ENCODE measurements around the gene SETD7.

Gene SETD7

DNA sequence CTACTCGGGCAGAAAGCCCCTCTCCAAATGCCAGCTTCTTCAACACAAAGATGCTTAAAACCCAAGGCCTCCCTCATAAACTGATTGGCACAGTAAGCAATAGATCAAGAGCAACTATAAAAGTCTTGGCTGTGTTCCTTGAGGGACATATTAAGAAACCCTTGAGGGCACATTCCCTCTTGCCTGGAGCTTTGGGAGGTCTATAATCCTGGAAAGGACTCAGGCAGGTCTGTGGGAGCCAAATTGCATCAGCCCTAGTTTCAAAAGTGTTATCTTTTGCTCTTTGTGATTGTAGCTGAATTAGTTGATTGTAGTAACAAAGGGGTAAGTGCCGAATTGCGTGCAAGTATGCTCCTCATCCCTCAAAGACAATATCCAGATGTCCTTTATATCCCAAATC is 18.6 kb upstream of the SETD7 start:
- DNase-seq (ENCODE audit: low read depth) = no peak

DNA sequence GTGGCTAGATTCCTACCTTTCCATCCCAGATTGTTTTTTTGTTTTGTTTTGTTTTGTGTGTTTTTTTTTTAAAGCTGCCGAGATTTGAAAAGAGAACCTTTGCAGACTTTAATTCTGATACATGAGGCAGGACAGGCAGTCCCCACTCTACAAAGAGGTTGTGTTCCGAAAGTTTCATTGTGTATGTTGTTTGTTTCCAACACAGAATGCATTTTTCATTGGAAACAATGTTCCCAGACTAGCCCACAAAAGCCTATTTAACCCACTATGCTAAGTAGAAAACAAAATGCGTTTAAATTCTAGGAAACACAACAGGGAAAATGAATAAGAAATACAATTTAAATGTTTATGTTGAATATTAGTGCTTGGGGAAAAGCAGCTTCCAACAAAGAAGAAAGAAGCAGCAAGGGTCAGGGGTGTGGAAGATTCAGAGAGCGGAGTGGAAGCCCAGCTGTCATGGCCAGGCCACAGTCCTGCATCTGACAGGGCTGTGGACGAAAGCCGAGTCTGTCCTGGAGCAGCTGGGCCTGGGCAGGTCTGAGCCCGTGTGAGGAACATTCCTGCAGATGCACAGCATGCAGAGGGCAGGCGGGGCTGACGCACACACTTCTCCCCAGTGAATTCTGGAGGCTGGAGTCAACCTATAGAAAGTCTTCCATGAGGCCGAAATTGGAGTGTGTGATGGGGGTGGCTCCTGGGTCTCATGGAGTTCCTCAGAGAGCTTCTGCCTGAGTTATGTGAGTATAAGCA is 12.4 kb upstream of the SETD7 start:
- DNase-seq (ENCODE audit: low read depth) = no peak

DNA sequence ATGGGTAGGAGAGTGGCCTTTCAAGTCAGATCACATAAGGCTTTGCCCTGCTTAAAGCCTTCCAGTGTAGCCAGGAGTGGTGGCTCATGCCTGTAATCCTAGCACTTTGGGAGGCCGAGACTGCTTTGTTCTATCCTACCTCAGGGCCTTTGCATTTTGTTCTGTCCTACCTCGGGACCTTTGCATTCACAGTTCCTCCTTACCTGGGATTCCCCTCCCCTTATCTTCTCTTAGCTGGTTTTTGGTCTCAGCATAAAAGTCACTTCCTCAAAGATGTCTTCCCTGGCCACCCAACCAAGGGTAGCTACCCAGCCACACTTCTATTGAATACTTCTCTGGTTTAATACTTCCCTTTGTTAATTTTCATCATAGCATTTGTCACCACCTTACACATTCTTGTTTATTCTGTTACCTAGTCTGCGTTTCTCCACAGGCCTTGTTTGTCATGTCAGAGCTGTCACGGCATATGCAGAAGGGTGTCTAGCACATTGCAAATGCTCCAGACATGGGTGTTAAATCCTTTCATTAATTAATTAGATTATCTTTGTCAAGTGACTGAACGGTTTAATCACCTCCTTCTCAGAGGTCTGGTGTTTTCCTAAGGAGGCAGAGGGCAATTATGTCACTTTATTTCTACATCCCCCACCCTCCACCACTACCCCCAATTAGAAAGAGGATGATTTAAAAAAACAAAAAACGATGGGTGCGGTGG is 11.3 kb upstream of the SETD7 start:
- DNase-seq (ENCODE audit: low read depth) = no peak

DNA sequence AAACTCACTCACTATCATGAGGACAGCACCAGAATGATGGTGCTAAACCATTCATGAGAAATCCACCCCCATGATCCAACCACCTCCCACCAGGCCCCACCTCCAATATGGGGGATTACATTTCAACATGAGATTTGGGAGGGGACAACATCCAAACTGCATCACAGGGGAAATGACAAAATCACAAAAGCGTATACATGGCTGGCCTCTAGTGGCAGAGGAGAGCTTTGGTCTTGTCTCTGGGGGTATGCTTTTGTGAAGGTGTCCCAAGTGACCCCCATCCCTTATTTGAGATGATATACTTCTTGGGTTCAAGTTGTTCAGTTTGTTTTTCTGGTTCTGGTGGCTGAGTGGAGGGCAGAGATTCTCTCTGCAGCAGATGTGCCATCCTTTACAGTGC is 8.5 kb upstream of the SETD7 start:
- no peak for DNase-seq (ENCODE audit: low read depth)

DNA sequence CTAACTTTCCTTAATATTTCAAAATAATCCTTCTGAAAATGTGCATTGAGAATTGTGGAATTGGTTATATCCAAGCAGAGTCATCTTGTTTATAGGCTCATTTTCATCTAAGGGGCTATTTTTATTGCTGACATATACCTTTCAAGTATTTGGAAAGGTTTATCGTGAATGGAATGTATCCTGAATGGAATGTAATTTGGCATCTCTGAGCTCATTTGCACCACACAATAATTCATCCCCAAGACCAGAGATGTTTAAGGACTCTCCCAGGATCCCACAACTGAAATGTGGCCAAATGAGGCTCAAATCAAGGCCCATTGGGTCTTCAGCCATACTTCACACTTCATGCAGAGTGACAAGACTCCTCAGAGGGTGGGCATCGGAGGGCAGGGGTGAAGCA is 7.5 kb upstream of the SETD7 start:
- no peak for DNase-seq (ENCODE audit: low read depth)

DNA sequence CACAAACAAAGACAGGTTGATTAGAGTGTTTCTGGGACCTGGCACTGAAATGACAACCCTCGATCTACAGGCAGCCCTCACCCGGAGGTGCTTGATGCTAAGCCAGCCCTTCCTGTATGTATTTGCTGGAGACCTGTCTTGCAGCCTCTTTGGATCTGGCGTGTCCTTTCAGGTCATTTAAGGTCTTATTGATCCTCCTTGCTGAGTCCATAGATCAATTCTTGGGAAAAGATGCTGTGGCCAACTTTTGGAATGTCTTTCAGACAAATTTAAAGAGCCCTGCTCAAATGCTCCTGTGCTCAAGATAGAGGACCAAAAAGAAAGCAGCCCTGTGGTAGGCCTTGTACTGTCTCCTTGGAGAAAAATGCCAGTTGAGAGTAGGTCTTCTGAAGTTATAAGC is 6.8 kb upstream of the SETD7 start:
- DNase-seq (ENCODE audit: low read depth) = no peak

DNA sequence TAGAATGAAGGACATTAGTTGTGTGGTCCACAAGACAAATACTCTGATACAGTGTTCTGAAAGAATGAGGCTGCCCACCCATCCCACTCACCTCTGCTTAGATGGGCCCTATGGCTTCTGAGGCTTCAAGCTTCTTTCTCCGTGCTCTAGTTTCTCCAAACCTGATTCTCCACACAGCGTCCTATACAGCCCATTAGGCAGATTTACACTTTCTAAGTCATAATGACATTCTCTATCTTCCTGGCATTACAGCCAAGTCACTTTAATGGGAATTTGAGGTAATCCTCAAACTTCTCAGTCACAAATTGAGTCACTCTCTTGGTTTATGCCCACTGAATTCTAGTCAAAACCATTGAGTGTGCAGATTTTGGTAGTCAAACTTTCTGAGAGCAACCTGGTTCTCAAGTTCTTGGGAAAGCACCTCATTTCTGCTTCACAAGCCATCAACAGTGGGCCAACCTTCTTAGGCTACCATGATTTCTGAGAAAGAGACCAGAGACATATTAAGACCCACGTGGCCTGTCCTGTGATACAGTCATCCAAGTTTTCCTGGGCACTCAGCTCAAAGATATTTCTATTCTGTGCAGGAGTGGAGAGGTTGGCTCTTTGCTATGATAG is 6.2 kb upstream of the SETD7 start:
- DNase-seq (ENCODE audit: low read depth) = no peak

DNA sequence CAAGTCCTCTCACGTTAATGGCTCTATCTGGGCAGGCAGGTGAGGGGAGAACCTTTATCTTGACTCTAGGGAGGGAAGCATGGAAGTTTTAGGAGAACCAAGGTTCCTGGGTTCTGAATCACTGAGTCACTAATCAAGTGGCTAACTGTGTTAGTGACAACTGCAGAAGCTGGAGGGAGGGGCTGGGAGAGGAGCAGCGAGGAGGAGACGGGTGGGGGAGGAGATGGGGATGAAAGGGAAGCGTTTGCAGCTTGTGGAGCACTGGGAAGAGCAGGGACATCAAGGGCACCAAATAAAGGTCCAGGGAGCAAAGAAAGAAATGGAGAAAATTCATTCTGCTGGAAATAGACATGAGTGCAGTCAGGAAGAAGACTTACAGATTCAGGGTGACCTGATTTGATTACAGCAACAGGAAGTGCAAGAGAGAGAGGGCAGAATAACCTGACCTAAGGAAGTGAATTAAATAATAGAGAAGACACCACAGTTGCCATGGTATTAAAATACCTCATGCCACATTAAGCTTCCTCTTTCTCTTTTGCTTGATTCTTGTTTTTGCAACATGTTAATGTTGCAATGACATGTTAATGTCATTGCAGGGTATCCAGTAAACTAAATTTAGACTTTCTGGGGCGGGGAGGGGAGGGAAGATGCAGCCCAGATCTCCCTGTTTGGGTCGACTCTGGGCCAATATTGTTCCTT is 4.5 kb upstream of the SETD7 start:
- DNase-seq (ENCODE audit: low read depth) = no peak

DNA sequence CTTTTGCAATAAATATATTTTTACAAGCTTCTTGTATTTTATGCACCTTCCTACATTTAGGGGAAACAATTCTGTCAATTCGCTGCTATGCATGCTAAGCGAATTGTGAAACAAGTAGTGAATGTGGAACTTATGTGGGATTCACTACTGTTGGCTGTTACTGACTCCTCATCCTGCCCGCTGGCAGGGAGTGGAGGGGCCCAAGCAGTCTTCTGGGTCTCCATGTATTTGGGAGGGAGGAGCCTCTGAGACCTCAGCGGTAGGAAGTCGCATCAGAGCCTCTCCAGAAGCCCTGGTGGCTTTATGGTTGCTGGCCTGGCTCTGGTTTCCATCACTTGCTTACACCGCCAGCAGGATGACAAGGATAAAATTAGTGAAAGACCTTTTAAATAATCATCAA is 3.7 kb upstream of the SETD7 start:
- no peak for DNase-seq (ENCODE audit: low read depth)

DNA sequence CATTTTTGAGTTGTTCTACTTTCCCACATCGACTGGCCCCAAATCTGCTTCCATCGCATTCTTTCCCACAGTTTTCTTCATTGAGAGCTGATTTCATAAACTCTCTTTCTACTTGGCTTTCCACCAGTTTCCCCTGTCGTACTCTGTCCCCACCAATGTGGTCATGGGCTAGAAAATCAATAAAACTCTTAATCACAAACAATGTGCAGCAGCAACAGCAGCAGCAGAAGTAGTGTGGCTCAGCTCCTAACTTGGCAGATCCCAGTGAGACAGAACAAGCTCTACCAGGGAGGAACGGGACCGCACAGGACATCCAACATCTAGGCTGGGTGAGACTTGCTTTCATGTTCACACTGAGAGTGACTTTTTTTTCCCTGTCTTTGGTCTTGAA is 3.1 kb upstream of the SETD7 start:
- no peak for DNase-seq (ENCODE audit: low read depth)

DNA sequence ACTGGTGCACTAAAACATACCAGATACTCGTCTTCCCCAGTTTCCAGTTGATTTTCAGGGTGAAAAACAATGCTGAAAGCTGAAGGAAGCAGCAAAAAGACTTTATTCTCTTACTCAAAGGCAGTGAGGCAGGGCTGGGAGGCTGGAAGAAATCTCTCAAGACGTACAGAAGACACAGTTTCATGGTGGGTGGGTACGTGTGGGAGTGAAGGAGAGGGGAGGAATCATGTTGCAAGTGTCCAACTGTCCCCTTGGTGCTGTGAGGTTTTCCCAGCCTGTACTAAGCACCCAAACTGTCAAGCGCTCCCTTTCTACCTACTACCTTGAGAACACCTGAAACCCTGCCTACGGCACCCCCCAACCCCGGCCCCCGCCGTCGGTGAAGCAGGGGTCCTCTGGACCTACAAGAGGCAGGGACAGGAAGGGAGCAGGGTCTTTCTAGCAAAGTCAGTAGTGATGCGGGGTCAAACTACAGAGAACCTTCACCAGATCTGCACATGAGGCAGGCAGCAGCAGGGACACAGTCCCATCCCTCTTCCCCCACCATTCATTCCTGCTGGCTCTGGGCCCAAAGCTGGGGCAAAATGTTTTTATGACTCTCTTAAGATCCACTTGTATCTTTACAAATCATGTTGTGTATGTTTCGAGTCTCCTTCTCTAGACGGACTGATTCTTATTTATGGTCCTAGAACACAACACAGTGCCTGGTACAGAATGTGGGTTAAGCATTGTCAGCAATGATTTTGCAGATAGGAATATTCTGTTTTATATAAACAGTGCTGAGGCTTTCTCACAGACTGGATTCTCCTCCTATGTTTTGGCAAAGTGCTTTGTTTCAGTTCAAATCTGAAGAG is 2.4 kb upstream of the SETD7 start:
- DNase-seq (ENCODE audit: low read depth) = no peak

DNA sequence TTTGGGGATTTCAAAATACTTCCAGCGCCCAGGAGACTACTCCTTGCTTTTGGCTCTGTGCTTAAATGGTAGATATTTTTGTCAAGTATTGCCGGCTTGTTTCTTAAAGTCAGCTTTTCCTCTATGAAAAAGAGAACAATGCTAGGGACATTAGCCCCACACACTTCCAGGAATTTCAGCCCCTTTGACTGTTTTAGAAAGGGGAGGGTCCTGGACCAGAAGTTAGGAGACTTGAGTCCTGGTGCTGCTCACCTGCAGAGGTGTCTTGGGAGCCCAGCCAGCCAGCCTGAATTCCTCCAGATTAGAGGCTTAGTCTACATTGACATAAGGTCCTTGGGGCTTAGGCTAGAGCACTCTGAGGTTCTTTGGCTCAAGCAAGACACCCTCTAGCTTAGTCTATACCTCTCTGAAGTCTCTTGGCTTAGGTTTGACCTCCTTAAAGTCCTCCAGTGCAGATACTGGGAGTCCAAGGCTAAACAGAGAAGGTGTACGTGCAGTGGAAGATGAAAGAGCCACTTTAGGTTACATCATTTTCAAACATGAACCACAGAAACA is 1.6 kb upstream of the SETD7 start:
- no peak for DNase-seq (ENCODE audit: low read depth)

DNA sequence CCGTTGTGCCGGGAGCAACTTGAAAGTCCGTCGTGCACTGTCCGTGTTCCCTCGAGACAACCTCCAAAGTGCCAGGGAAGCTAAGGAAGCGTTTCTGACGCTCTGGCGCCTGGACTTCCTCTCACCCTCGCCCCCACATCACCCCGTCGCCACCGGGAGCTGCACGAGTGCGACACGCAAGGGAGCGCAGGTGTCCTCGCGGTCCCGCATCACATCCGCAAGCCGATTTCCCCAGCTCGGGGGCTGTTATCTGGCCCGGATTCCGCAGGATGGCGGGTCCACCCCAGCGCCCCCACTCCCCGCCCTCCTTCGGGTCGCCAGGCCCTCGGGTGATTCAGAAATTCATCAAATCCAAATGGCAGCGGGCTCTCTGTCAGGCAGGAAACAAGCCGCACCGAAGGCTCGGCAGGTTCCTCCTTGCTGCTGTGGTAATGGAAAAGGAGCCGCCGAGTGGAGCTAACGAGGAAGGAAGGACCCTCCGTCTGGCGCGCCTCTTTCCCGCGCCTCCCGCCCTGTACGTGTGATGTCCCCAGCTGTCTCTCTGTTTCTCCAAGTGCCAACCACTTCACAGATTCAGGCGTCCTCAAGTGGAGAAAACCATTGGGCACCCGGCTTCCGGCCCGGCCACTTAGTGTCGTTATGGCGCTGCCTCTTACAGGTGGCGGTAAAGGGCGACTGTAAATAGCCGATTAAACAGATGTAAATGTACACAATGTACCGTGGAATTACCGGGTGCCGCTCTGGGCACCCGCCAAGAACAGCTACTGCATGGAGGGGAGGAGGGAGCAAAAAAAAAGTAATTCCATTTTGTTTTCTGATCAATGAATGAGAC is 921 bp upstream of the SETD7 start:
- DNase-seq (ENCODE audit: low read depth) = no peak

DNA sequence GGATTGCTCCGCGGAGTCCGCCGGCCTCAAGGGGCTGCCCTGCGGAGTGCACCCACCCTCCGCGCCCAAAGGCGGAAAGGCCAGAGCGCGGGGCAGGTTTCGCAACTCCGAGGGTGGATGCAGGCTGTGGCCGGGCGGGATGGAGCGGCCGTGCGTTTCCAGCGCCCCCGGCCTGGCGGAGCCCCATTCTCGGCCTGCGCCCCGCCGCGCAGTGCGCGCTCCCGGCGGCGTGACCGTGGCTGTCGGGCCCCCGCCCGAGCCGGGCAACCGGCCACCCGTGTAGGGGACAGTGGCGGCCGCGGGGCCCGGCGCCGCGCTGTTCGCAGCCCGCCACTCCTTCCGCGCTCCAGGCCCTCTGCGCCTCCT is 331 bp downstream of the SETD7 start:
- DNase-seq (ENCODE audit: low read depth) = no peak

DNA sequence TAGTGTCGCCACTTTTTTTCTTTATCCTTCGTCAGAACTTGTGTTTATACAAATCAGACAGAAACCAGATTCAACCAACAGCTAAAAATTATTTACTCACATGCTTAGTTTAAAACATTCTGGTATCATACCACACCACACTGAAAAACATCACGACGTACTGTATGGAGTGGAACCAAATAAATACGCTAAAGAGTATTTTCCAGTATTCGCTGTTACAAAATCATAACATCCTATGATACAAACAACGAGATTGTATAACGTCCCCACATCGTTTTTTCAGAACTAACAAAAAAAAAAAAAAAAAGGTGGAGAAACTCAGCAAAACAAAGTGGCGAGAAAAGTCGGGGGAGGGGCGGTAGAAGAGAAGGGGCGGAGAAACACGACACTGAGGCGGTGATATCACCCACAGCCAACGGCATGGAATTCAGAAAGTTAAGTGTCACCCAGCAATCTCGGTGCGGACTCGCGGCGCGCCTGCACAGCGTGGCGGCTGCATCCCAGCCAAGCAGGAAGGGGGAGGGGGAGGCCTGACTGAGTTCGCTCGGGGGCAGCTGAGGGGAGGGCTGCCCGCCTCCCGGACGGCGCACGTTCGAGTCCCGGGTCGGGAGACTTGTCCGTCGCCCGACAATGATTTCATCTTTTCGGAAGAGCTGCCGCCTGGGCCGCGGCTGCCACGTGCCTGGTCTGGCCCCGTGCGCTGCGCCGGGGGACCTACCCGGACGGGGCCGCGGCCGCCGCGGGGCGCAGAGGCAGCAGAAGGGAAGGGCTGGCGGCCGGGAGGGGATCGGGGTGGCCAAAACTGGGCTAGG is 920 bp downstream of the SETD7 start:
- peak; percentile 84 for DNase-seq (ENCODE audit: low read depth)

DNA sequence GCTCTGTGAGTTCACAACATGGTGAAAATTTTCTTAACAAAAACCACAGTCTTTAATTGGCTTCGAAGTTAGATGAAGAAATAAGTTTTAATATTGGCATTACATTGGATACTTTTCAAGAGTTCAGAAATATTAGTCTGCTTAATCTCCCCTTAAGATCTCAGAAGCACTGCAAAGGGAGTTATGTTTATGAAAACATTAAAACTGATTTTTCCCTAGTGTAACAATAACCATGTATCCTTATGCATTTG is 1.5 kb downstream of the SETD7 start:
- no peak for DNase-seq (ENCODE audit: low read depth)

DNA sequence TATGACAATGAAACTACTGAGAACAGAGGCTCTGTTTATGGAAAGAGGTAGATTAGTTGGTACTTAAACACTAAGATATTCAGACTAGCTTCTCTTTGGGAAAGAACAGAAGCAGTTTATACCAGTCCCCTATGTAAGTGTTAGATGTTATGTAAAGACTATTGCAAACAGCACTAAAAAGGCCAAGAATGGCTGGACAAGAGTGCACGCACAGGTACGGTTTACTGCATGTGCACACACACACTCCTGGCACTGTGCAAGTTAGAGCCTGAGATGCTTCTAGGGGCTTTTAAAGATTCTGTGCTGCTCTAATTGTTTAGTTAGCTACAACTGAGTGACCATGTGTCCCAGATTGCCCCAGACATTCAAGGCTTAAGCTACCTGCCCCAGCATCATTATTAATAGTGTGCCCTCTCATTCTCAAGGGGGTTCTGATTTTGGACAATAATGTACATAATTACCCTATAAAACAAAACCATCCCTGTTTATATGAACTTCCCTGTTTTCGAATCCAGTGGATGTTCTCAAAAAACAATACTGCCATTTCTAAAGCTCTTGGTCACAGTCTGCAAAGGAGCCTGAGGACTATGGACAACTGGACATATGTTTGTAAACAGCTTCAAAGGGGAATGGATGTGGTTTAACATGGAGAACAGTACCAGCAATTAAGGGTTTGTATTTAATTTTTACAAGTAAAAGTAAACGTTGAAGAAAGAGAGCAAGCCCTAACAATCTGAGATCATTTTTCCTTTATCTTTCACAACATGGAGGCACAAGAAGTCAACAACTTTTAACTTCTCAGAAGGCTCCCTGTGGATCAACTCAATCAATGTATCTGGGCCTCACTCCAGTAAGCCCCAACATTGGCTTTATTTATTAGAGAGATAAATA is 2.0 kb downstream of the SETD7 start:
- DNase-seq (ENCODE audit: low read depth) = no peak

DNA sequence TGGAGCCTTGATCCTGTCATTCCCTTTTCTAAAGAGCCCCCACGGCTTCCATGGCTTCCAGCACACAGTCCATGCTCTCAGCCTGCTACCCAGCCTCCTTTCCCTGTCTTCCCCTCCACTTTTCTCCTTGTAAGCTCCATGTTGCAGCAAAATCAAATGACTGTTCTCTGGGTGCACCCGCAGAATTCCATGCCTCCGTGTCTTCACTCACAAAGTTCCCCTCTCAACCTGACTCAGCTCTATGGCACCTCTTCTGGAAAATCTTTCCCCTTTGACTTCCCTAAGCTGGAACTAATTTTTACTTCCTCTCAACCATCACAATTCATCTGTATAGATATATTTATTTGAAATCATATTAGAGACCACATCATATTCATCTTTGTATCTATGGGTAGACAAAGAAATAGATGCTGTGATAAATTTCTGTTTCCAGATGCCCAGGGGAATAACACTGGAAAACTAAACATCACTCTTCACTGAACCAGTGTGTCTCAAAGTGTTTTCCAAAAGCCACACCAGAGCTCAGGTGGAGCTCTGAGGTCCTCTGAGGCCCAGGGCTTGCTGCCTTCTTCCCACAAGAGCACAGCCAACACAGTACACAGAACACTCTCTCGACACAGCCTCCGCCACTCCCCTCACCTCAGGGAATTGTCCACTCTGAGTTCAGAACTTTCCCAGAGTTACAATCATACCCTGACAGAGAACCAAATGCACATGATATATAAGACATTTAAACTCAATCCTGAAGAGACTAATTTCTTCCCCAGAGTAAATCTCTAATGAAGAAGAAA is 3.3 kb downstream of the SETD7 start:
- no peak for DNase-seq (ENCODE audit: low read depth)
